ENCODE measurements around the gene OBSCN. TPM values are rescaled to one million over a fixed set of nuclear protein-coding genes. Genes with fewer than 3 reads are reported as not detected.

The OBSCN gene
- total RNA-seq, 1 donor from 2014 or later = 22.3 TPM

GRCh38 chr1:228393268-228393701 lies 185.4 kb downstream of the OBSCN start:
- Mint-ChIP-seq H3K9me3 (no peaks in the 10 kb centered on the region), H3K27me3 (no peaks in the 10 kb centered on the region), H3K27ac (no peak overlapping the region), H3K36me3 (ENCODE audit: low read depth) (peaks cover 31% of the 10 kb centered on the region), H3K4me3 (no peak overlapping the region), H3K4me1 (peaks cover 8% of the 10 kb centered on the region)
- DNase-seq = no peak
- intact Hi-C loops (cut with micrococcal nuclease) = no loop called here

GRCh38 chr1:228393811-228394570 lies 186.1 kb downstream of the OBSCN start:
- no peak overlapping the region for H3K27ac Mint-ChIP-seq
- no peak for DNase-seq
- H3K4me3 Mint-ChIP-seq = no peak overlapping the region
- H3K4me1 Mint-ChIP-seq = peaks cover 11% of the 10 kb centered on the region
- no peaks in the 10 kb centered on the region for H3K27me3 Mint-ChIP-seq
- no peaks in the 10 kb centered on the region for H3K9me3 Mint-ChIP-seq
- peaks cover 34% of the 10 kb centered on the region for H3K36me3 Mint-ChIP-seq (ENCODE audit: low read depth)
- intact Hi-C loops (cut with micrococcal nuclease) = no loop called here

DNA sequence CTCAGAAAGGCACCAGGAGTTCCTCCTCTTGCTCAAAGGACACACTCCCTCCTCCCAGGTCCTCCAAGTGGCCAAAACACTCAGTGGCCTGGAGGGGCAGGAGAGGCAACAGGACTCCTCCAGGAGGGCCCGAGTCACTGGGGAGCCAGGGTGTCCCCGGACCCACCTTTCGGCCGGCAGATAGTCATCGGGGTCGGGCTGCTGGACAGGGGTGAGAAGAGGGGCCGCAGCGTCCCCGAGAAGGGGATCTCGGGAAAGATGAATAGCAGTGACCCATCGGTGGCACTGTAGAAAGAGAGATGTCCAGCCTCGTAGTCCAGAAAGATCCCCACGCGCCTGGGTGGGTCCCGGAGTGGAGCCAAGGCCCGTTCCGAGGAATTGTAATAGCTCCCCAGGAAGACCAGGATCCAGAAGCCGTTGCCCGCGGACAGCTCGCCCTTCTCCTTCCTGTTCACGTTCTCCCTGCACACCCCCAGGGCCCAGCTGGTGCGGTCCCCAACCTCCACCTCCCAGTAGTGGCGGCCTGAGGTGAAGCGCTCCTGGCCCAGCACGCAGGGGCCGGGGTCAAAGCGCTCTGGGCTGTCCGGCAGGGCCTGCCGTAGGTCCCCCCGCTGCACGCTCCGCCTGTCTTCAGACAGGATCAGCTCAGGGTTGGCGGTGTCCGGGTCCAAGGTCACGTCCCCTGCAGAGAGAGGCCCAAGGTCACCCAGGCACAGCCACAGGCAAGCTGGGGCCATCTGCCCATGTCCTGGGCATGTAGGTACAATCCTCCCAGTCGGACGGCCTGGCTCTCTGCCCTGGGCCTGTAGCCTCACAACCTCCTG lies 186.9 kb downstream of the OBSCN start:
- H3K4me3 Mint-ChIP-seq = no peak overlapping the region
- H3K27ac Mint-ChIP-seq = no peak overlapping the region
- H3K36me3 Mint-ChIP-seq (ENCODE audit: low read depth) = peaks cover 38% of the 10 kb centered on the region
- no peak for DNase-seq
- no peaks in the 10 kb centered on the region for H3K27me3 Mint-ChIP-seq
- intact Hi-C loops (cut with micrococcal nuclease) = no loop called here
- no peaks in the 10 kb centered on the region for H3K9me3 Mint-ChIP-seq
- peaks cover 14% of the 10 kb centered on the region for H3K4me1 Mint-ChIP-seq

DNA sequence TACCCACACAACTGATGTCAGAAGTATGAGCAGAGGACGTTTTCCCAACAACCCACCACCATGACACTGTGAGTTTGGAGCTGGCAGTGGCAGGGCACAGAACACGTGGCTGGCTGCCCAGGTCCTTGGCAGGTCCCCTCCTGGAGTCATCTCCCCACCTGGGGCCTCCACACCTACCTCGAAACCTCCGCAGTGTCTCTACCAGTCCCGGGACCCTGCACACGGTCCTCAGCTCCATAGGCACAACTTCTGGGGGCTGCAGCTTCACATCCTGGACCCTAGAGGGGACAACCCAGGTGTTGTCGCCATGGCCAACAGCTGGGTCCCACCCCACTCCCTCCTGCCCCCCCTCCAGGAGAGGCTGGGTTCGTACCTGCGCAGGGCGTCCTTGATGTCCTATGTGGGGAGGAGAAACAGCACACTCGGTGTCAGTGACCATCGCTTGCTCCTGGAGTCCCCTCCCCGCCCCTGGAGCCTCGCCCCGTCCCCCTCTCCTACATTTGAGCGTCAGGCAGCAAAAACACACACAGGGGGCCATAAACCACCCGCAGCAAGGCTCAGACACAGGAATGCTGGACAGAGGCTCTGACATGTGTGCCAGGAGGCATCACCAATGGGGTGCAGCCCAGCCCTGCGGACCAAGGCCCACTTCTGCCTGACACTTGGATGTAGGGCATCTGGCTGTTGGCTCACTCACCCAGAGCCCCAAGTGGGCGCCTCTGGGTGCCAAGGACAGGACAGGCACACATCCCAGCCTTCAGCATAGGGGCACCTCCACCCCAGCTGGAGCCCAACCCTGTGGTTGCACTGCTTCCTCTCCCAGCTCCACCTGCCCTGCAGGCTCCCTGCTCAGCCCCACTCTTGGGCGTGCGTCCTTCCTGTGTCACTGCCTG lies 189.2 kb downstream of the OBSCN start:
- Mint-ChIP-seq H3K27ac (no peak overlapping the region), H3K27me3 (no peaks in the 10 kb centered on the region), H3K4me1 (peaks cover 22% of the 10 kb centered on the region), H3K4me3 (no peak overlapping the region), H3K36me3 (ENCODE audit: low read depth) (peaks cover 50% of the 10 kb centered on the region), H3K9me3 (no peaks in the 10 kb centered on the region)
- intact Hi-C loops (cut with micrococcal nuclease) = no loop called here
- peak; percentile 66 for DNase-seq

DNA sequence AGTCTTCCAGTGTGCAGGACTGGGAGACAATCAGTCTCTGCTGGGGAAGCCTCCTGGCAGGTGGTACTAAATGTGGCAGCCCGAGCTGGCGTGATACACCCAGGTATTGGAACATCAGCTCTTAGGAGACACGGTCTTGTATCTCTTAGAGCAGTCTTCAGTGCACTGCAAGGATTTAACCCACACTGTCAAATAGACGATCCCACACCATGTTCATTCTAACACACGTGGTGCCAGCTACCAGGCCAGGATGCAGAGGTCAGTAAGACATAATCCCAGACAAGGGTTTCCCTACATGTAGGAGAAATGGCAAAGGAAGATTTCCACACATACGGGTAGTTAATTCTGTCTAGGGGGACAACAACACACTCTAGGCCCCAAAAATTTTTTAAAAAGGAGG lies 190.1 kb downstream of the OBSCN start:
- H3K36me3 Mint-ChIP-seq (ENCODE audit: low read depth) = peaks cover 54% of the 10 kb centered on the region
- intact Hi-C loops (cut with micrococcal nuclease) = no loop called here

DNA sequence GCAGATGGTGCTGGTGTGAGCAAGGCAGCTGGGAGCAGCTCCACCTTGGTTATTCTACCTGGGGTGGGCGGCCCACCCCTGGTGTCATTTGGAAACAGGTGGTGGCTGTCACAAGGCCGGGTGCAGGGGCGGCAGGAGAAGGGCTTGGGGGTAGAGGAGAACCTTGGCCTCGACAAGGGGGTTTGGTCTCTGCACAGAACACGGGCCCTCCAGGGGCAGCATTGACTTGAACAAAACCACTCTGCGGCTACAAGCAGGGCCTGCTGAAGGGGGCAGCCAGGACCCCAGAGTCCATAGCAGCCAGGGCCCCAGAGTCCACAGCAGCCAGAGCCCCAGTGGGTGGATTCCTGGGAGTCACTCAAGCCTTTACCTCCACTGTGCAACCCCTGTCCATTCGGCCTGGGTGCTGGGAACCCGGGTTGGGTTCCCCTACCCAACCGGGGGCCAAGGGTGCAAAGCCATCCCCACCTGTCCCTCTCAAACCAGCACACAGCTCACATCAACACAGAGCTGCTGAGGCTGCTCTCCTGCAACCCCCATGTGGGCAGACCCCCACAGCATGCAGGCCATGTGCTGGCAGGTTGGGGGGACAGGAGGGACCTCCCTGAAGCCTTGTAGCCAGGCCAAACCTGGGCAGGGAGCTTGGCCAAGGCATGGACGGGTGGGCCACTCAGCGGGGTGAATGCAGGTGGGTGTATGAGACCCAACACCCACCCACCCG lies 191.1 kb downstream of the OBSCN start:
- no peaks in the 10 kb centered on the region for H3K9me3 Mint-ChIP-seq
- H3K4me3 Mint-ChIP-seq = no peak overlapping the region
- intact Hi-C loops (cut with micrococcal nuclease) = no loop called here
- peaks cover 55% of the 10 kb centered on the region for H3K36me3 Mint-ChIP-seq (ENCODE audit: low read depth)
- no peak for DNase-seq
- H3K27me3 Mint-ChIP-seq = no peaks in the 10 kb centered on the region
- peaks cover 40% of the 10 kb centered on the region for H3K4me1 Mint-ChIP-seq
- H3K27ac Mint-ChIP-seq = no peak overlapping the region

More for the DNA sequence above, 190.1 kb downstream of the OBSCN start:
- H3K9me3 Mint-ChIP-seq = no peaks in the 10 kb centered on the region
- H3K27me3 Mint-ChIP-seq = no peaks in the 10 kb centered on the region
- DNase-seq = no peak
- H3K4me1 Mint-ChIP-seq = peaks cover 30% of the 10 kb centered on the region
- H3K4me3 Mint-ChIP-seq = no peak overlapping the region
- H3K27ac Mint-ChIP-seq = peak overlapping the region; percentile 1

DNA sequence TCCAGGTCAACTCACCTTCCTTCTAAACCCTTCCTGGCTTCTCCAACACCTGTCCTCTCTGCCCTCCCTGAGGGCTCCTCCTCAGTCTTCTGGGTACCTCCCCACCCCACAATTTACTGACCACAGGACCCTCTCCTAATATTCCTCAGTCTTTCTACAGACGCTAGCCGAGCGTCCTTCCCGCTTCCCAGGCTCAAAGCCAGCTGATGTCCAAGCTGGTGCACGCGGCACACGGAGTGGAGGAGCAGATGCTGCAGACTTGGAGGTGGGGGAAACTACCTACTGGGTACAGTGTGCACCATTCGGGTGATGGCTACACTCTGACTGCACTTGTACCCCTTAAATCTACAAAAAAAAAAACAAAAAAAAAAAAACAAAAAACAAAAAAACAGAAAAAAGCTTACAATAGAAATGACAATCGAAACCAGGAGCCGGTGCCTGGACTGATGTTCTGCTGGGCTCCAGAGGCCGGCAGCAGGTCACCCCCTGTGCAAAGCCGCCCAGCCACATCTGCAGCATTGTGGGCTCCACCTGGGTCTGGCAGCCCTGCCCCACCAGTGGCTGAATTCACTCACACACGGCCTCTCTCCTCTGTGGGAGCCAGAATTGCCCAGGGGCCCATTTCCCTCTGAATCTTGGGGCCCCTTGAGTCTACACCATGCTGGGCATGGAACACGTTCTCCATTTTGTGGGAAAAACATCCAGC lies 191.8 kb downstream of the OBSCN start:
- no peak for DNase-seq
- no peaks in the 10 kb centered on the region for H3K9me3 Mint-ChIP-seq
- intact Hi-C loops (cut with micrococcal nuclease) = loop anchor here (10.0 kb wide), 1 partner anchor 125 kb away; no protein-coding TSS in a partner anchor
- H3K36me3 Mint-ChIP-seq (ENCODE audit: low read depth) = peaks cover 60% of the 10 kb centered on the region
- H3K4me1 Mint-ChIP-seq = peaks cover 48% of the 10 kb centered on the region
- H3K27ac Mint-ChIP-seq = no peak overlapping the region
- no peaks in the 10 kb centered on the region for H3K27me3 Mint-ChIP-seq
- H3K4me3 Mint-ChIP-seq = no peak overlapping the region

DNA sequence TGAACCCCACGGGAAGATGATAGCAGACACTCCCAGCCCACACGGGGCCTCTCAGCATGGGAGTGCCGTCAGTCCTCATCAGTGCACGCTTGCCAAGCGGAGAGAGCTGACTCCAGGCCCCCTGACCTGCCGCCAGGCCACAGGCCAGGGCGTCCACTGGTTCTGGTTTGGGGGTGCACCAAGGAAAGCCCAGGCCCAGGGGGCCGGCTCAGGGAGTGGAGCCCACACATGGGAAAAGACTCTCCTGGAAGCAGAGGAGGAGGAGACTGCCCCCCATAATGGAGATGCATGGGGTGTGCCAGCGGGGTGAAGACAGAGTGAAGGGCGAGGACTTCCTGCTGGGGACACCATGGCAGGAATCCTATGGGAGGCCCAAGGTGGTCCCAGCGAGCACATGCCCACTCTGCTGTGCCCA lies 192.4 kb downstream of the OBSCN start:
- Mint-ChIP-seq H3K9me3 (no peaks in the 10 kb centered on the region), H3K27ac (no peak overlapping the region), H3K4me3 (no peak overlapping the region), H3K4me1 (peaks cover 52% of the 10 kb centered on the region), H3K27me3 (no peaks in the 10 kb centered on the region), H3K36me3 (ENCODE audit: low read depth) (peaks cover 64% of the 10 kb centered on the region)
- DNase-seq = no peak
- intact Hi-C loops (cut with micrococcal nuclease) = loop anchor here (10.0 kb wide), 1 partner anchor 125 kb away; no protein-coding TSS in a partner anchor

DNA sequence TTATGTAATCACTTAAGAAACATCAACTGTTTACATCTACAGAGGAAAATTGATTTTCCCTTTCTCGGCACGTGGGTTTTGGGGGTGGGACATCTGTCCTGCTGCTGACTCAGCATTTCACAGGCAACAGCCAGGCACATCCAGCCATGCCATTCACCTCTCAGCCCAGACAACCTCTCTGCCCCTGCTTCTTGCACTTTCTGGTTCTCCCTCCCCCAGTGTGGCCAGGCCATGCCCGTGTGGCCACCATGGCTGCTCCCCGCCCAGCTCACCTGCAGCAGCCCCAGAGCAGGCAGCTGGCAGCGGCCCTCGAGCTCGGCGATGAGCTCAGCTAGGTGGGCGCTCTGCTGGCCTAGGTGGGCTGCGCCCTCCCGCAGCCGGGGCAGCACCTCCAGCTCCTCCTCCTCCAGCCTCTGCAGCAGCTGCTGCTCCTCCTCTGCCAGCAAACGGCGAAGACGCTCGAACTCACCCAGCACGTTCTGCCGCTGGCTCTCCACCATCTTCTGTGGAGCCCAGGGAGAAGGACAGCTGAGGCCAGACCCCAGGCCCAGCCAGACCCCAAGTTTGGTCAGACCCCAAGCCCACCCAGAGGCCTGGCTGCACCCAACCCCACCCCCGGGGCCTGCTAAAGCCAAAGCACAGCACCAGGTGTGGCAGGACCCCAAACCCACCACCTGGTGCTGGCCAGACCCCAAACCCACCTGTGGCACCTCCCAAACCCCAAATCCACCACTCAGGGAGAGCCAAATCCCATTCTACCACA lies 193.0 kb downstream of the OBSCN start:
- intact Hi-C loops (cut with micrococcal nuclease) = loop anchor here (10.0 kb wide), 1 partner anchor 126 kb away; no protein-coding TSS in a partner anchor

DNA sequence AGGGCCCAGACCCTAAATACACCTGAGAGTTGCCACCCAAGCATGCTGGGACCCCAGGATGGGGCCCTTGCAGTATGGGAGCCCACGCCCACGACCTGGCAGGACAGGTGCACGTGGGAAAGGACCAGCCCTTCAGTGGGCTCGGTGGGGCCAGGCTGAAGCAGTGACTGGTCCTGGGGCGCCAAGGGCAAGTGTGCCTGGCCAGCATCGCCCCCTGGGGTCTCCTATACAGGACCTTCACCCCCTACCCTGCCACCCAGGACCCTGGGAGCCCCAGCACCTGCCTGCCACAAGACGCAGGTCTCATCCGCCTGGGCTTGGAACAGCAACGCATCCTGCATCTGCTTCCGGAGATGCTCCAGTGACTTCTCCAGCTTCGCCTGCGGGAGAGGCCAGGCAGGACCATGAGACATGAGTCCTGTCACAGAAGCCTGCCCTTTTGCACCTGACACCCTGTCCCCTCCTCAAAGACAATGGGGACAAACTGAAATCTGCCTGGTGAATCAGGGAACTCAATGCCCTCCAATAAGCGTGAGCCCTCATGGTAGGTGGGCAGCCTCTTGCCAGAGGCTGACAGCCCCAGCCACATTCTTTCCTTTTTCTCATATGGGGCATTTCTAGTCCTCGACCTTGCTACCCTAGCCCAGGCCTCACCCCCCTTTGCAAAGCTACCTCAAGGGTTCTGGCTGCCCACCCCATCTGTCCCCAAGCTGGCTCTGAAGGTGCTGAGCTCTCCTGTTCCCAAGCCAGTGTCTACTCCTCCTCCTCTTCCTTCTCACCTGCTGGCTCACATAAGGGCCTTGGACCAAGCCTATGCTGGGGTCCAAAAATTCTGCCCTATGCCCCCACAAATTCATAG lies 194.2 kb downstream of the OBSCN start:
- Mint-ChIP-seq H3K27ac (peak overlapping the region; percentile 78), H3K9me3 (no peaks in the 10 kb centered on the region), H3K27me3 (no peaks in the 10 kb centered on the region), H3K4me1 (peaks cover 56% of the 10 kb centered on the region), H3K4me3 (no peak overlapping the region), H3K36me3 (ENCODE audit: low read depth) (peaks cover 55% of the 10 kb centered on the region)
- DNase-seq = no peak
- intact Hi-C loops (cut with micrococcal nuclease) = loop anchor here (10.0 kb wide), 1 partner anchor 127 kb away; no protein-coding TSS in a partner anchor

More for the DNA sequence above, 193.0 kb downstream of the OBSCN start:
- no peaks in the 10 kb centered on the region for H3K9me3 Mint-ChIP-seq
- no peak overlapping the region for H3K4me3 Mint-ChIP-seq
- H3K4me1 Mint-ChIP-seq = peaks cover 56% of the 10 kb centered on the region
- H3K27me3 Mint-ChIP-seq = no peaks in the 10 kb centered on the region
- no peak for DNase-seq
- peaks cover 62% of the 10 kb centered on the region for H3K36me3 Mint-ChIP-seq (ENCODE audit: low read depth)
- H3K27ac Mint-ChIP-seq = no peak overlapping the region

GRCh38 chr1:228402641-228403025 lies 194.8 kb downstream of the OBSCN start:
- Mint-ChIP-seq H3K27me3 (no peaks in the 10 kb centered on the region), H3K27ac (no peak overlapping the region), H3K9me3 (no peaks in the 10 kb centered on the region), H3K36me3 (ENCODE audit: low read depth) (peaks cover 52% of the 10 kb centered on the region), H3K4me1 (peaks cover 53% of the 10 kb centered on the region), H3K4me3 (no peak overlapping the region)
- intact Hi-C loops (cut with micrococcal nuclease) = loop anchor here (10.0 kb wide), 1 partner anchor 128 kb away; no protein-coding TSS in a partner anchor
- DNase-seq = no peak
